ENCODE data around the gene PDZD2.

DNA sequence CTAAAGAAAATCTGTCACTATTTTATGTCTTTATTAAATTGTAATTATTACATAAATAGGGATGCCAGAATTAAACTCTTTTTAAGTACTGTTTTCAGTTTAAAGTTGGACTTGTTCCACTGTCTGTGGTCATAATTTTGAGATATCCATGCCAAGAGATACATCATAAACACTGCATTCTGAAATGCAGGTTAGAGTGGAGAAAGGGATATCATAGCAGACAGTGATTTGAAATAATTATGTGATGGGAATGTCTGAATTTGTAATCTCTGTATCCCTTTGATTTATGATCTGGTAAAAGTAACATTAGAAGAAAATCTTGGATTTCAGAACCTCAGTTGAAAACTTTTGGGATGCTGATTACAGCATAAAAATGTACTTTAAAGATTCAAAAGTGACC lies 313.1 kb downstream of the PDZD2 start:
- TF ChIP-seq, protein P1, sequence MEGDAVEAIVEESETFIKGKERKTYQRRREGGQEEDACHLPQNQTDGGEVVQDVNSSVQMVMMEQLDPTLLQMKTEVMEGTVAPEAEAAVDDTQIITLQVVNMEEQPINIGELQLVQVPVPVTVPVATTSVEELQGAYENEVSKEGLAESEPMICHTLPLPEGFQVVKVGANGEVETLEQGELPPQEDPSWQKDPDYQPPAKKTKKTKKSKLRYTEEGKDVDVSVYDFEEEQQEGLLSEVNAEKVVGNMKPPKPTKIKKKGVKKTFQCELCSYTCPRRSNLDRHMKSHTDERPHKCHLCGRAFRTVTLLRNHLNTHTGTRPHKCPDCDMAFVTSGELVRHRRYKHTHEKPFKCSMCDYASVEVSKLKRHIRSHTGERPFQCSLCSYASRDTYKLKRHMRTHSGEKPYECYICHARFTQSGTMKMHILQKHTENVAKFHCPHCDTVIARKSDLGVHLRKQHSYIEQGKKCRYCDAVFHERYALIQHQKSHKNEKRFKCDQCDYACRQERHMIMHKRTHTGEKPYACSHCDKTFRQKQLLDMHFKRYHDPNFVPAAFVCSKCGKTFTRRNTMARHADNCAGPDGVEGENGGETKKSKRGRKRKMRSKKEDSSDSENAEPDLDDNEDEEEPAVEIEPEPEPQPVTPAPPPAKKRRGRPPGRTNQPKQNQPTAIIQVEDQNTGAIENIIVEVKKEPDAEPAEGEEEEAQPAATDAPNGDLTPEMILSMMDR (IDR thresholded peaks at IDR 0.05) = no peak
- TF ChIP-seq POLR2A (IDR thresholded peaks at IDR 0.05) = no peak
